Stimulated activated CD8-positive, alpha-beta memory T cell treated with anti-CD3 and anti-CD28 coated beads, Interleukin-12 subunit alpha, Interleukin-12 subunit beta, amount 100 ng/mL, for 1 hour (primary cell): Measurements from ENCODE around the gene FNBP1.

Source experiments
- DNase-seq: peaks from one replicate; pipeline ENCODE4 v3.0.0-alpha.2; 2020; ENCODE audit warnings: low read depth

FNBP1 gene

GRCh38 chr9:129875181-129875611 lies 167.8 kb downstream of the FNBP1 start:
- DNase-seq, result no peak

DNA sequence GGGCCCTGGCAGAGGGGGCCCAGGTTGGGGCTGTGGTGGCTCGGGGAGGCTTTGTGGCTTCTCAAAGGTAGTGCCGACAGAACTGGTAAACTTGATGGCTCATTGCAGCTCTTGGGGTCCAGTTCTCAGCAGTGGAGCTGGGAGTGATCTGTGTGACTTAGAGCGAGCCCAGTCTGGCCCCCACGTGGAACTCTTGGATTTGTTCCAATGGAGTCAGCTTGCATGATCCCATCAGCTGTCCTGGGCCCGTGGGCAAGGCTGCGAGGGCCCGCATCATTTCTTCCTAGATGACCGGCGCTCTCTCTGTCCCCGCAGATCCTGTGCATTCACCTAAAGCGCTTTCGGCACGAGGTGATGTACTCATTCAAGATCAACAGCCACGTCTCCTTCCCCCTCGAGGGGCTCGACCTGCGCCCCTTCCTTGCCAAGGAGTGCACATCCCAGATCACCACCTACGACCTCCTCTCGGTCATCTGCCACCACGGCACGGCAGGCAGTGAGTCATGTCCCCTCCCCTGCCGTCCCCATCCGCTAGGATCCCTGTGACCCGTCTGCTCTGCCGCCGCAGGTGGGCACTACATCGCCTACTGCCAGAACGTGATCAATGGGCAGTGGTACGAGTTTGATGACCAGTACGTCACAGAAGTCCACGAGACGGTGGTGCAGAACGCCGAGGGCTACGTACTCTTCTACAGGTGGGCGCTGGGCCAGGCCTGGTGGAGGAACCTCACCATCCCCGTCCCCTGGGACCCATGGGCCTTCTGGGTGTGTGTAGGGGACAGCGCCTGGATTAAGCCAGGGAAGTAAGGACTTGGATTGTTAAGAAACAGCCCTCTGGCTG lies 168.5 kb downstream of the FNBP1 start:
- no peak for DNase-seq

GRCh38 chr9:129873563-129874190 lies 169.3 kb downstream of the FNBP1 start:
- DNase-seq, result no peak

DNA sequence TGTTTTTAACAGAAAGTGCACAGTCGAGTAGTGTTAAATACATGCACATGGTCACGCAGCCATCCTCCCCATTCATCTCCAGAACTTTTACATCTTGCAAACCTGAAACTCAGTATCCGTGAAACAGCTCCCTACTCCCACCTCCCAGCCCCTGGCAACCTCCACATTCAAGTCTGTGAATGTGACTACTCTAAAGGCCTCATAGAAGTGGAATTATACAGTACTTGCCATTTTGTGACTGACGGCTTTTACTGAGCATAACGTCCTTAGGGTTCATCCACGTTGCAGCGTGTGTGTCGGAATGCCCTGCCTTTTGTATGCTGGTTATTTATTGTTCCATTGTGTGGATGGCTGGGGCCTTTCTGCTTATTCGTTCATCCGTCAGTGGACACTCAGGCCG lies 171.9 kb downstream of the FNBP1 start:
- DNase-seq, result no peak

- no peak for DNase-seq
Measured at GRCh38 chr9:129869585-129870501, 173.1 kb downstream of the FNBP1 start.

- peak; percentile 81 for DNase-seq
Measured at GRCh38 chr9:129868872-129869486, 174.0 kb downstream of the FNBP1 start.

DNA sequence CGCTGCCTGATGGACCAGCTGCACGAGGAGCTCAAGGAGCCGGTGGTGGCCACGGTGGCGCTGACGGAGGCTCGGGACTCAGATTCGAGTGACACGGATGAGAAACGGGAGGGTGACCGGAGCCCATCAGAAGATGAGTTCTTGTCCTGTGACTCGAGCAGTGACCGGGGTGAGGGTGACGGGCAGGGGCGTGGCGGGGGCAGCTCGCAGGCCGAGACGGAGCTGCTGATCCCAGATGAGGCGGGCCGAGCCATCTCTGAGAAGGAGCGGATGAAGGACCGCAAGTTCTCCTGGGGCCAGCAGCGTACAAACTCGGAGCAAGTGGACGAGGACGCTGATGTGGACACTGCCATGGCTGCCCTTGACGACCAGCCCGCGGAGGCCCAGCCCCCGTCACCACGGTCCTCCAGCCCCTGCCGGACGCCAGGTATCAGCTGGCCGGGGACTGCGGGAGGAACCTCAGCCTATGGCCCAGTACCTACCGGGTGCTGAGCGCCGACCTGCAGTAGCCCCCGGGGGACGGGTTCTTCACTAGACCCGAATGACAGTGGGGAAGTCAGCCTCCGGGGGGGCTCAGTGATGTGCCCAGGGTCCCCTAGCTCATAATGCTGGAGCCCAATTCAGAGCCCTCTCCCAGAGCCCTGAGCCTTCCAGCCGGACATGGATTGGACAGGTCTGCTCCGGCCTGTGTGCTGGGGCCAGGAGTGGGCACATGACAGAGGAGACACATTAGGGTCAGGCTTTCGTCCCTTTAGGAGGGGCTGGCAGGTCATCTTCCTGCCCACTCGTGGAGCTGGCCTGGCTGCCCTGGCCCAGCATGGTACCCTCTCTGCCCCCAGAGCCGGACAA lies 174.7 kb downstream of the FNBP1 start:
- DNase-seq, result no peak

DNA sequence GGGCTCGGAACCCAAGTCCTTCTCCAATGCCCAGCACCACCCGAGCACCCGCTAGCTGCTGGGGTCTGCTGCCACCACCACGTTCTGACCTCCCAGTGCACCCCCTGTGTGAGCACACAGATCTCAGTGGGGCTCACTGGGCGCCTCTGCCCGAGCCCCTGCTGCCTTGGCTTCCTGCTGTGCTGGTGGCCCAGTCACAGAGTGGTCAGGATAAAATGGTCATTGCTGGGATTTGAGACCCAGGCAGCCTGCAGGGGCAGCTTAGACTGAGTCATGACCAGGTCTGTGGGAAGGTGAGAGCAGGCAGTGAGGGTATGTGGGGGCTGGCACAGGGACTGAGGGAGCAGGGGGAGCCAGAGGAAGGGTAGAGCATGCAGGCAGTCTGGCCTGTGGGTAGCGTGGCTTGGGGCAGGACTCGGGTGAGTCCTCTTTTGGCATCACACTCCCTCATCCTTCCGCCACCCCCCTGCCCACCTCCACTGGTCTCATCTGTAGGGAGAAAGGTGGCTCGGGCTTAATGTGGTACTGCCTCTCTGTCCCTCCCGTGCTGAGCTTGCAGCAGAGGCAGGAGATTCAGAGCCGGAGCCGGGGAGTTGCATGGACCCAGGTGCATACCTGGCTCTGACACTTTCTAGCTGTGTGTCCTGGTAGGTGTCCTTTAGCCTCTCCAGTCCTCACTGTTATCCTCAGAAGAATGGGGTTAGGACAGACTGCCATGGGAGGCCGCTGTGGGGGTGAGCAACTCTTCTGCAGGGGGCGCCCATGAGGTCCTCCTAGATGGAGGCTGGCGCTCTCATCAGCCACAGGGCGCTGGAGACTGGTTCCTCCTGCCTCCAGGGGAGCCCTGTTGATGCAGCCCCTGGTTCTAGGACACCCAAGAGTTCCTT lies 175.6 kb downstream of the FNBP1 start:
- DNase-seq, result no peak

DNA sequence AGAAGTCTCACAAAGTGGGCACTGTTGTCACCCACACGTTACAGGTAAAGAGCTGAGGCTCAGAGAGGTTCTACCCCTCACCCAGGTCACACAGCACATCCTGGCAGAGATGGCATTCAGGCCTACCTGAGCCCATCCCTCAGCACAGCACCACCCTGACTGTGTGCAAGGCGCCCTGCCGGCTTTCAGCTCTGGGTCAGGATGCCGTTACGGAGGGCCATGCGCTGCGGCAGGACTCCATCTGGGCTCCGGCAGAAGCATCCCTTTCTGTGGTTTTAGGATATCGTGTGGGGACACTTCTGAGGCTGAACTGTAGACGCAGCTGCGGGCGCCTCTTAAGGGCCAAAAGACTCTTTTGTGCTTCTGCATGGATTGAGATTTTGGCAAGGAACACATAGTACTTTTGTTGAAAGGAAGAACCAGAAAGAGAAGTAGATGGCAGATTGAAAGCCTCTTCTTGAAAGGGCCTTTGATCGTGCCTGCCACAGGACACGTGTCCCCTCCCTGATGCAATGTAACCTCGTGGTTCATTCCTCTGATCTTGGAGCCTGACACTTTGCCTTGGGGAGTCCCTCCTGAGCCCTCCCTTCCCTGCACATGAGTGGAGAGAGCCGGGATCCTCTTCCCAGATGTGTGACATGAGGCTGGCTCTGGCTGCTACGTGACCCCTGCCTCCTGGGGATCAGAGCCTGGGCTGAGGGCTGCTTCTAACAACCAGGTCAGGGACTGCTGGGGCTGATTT lies 176.4 kb downstream of the FNBP1 start:
- DNase-seq, result no peak

- DNase-seq, result no peak
Measured at GRCh38 chr9:129865668-129866320, 177.2 kb downstream of the FNBP1 start.

DNA sequence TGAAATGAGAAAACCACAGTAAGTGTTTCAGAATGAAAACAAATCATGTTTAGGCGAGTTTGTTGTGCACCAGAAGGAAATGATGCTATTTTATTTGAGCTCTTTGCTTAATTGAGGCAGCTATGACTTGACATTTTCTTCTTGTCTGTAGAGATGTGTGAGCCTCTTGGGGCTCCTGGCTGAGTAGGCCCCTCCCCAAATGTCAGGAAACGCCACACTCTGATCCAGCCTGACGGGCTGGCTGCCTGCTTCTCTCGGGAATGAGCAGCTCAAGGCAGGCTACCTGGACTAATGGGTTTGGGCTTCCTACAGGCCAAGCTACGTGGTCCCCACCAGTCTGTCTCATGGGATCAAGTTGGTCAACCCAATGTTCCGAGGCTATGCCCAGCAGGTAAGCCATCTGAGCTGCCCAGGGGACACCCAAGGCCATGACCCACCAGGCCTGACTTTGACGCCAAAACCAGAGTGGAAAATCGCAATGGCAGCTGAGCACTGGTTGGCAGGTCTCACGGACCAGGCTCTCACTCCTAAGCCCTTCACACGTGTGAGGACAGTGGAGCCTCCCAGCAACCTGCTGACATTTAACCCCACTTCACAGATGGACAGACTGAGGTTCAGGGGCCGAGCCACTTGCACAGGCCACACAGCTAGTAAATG lies 177.9 kb downstream of the FNBP1 start:
- no peak for DNase-seq

DNA sequence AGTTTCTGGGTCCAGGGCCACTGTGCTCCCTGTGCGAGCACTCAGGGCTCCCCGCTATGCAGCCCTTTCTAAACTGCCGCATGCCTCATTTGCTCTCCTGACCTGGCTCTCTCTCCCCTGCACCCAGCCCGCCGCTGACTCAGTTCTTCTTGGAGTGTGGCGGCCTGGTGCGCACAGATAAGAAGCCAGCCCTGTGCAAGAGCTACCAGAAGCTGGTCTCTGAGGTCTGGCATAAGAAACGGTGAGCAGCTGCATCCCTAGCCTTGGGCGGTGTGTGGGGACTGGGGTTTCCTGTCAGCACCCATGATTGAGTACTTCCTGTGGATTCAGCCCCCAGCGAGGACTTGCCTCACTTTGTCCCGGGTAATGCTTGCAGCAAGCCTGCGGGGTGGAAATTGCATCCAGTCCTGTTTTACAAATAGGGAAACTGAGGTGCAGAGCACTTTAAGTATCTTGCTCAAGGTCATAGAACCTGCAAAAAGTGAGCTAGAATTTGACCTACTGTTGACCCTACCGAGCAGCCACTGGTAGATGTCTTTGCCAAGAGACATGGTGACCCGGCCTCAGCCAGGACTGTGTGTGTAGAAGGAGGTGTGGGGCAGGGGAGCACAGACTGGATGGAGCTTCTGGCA lies 179.8 kb downstream of the FNBP1 start:
- peak; percentile 50 for DNase-seq

DNA sequence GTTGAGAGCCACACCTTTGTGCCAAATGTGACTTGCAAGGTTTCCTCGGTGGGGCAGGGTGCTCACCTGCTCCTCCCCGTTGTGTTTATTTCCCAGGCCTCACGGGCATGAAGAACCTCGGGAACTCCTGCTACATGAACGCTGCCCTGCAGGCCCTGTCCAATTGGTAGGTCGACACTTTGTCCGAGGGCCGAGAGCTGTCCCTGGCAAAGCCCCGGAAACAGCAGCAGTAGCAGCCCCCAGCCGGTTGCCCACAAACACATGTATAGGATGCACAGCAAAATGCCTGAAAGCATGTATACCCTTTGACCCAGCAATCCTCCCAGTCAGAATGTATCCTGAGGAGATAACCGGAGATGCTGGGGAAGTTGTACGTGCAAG lies 181.6 kb downstream of the FNBP1 start:
- DNase-seq, result no peak

DNA sequence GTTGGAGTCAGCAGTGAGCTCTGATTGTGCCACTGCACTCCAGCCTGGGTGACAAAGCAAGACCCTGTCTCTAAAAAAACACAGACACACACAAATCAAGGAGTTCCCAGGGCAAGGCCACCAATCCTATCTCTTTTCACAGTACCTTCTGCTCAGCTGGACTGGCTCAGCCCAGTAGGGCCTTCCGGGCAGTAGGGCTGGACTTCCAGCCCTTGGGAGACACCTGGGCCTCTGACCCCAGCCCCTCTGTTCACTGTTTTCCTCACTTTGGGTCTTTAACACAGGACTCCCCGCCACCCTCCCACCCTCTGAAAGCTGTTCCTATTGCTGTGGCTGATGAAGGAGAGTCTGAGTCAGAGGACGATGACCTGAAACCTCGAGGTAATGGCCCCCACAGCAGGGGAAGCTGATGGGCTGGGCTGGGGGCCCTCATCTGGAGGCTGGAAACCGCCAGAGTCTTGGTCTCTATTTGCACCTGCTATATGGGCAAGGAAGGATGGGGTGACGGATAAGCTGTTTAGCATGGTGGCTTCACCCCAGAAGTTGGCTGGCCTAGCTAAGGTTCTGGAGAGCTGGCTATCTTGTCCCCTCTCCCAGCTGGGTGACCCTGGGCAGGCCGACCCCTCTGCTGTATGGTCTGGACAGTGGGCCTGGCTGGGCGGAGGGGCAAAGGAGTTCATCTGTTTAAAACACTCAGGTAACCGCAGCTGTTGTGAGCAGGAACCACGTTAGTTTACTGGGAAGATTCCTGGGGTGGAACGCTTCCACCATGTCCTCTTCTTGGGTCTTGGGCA lies 182.1 kb downstream of the FNBP1 start:
- no peak for DNase-seq

- no peak for DNase-seq
Measured at GRCh38 chr9:129858167-129858962, 184.6 kb downstream of the FNBP1 start.

DNA sequence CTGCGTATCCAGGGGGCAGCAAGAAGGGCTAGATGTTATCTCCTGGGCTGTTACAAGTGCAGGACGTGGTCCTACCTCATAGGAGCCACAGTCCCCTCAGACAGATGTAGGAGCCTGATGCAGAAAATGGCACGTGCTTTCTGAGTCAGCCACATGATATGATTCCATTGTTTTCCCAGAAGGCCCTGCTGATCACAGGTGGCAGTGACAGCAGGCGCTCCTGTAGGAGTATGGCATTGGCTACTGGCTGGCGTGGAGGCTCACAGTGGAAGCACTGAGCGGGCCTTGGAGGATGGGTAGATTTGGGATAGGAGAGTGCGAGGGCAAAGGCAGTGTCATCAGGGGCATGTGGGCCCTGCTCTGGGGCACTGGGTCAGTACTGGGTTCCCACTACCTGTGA lies 185.8 kb downstream of the FNBP1 start:
- no peak for DNase-seq
